ENCODE data around the gene PPP5C.

GRCh38 chr19:46317339-46317738, 29.5 kb upstream of the PPP5C start:
- TF ChIP-seq, protein P1, sequence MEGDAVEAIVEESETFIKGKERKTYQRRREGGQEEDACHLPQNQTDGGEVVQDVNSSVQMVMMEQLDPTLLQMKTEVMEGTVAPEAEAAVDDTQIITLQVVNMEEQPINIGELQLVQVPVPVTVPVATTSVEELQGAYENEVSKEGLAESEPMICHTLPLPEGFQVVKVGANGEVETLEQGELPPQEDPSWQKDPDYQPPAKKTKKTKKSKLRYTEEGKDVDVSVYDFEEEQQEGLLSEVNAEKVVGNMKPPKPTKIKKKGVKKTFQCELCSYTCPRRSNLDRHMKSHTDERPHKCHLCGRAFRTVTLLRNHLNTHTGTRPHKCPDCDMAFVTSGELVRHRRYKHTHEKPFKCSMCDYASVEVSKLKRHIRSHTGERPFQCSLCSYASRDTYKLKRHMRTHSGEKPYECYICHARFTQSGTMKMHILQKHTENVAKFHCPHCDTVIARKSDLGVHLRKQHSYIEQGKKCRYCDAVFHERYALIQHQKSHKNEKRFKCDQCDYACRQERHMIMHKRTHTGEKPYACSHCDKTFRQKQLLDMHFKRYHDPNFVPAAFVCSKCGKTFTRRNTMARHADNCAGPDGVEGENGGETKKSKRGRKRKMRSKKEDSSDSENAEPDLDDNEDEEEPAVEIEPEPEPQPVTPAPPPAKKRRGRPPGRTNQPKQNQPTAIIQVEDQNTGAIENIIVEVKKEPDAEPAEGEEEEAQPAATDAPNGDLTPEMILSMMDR (IDR thresholded peaks at IDR 0.05) = no peak
- TF ChIP-seq POLR2A (IDR thresholded peaks at IDR 0.05) = no peak

Measured in heart left ventricle (tissue), 13 donors.